ENCODE measurements around the gene ADRA2B.

Gene ADRA2B

GRCh38 chr2:96113367-96113677 is 3.0 kb downstream of the ADRA2B start:
- no peaks in the 10 kb centered on the region for H3K36me3 Mint-ChIP-seq (ENCODE audit: low read depth)
- H3K4me1 Mint-ChIP-seq, result peaks cover 10% of the 10 kb centered on the region
- H3K4me3 Mint-ChIP-seq, result no peak overlapping the region
- H3K27ac Mint-ChIP-seq, result no peak overlapping the region
- peaks cover 31% of the 10 kb centered on the region for H3K27me3 Mint-ChIP-seq (ENCODE audit: low read depth)
- H3K9me3 Mint-ChIP-seq, result no peaks in the 10 kb centered on the region
- TF ChIP-seq CTCF (IDR thresholded peaks at IDR 0.05; ENCODE audit: unreplicated experiment in 3 of 3), result no peak

- Mint-ChIP-seq H3K9me3 (no peaks in the 10 kb centered on the region), H3K27me3 (ENCODE audit: low read depth) (peaks cover 27% of the 10 kb centered on the region), H3K27ac (no peak overlapping the region), H3K4me1 (peaks cover 10% of the 10 kb centered on the region), H3K4me3 (no peak overlapping the region), H3K36me3 (ENCODE audit: low read depth) (no peaks in the 10 kb centered on the region)
- TF ChIP-seq CTCF (IDR thresholded peaks at IDR 0.05; ENCODE audit: unreplicated experiment in 3 of 3), result no peak
Observed at GRCh38 chr2:96112501-96113366, 3.6 kb downstream of the ADRA2B start.

GRCh38 chr2:96111823-96112500 is 4.4 kb downstream of the ADRA2B start:
- Mint-ChIP-seq H3K36me3 (ENCODE audit: low read depth) (no peaks in the 10 kb centered on the region), H3K27ac (no peak overlapping the region), H3K9me3 (no peaks in the 10 kb centered on the region), H3K4me3 (no peak overlapping the region), H3K27me3 (ENCODE audit: low read depth) (peaks cover 20% of the 10 kb centered on the region), H3K4me1 (peaks cover 10% of the 10 kb centered on the region)
- no peak for TF ChIP-seq CTCF (IDR thresholded peaks at IDR 0.05; ENCODE audit: unreplicated experiment in 3 of 3)

- Mint-ChIP-seq H3K9me3 (no peaks in the 10 kb centered on the region), H3K27me3 (ENCODE audit: low read depth) (peaks cover 20% of the 10 kb centered on the region), H3K4me1 (peaks cover 10% of the 10 kb centered on the region), H3K27ac (no peak overlapping the region), H3K4me3 (no peak overlapping the region), H3K36me3 (ENCODE audit: low read depth) (no peaks in the 10 kb centered on the region)
- no peak for TF ChIP-seq CTCF (IDR thresholded peaks at IDR 0.05; ENCODE audit: unreplicated experiment in 3 of 3)
Observed at GRCh38 chr2:96111257-96111640, 5.1 kb downstream of the ADRA2B start.

GRCh38 chr2:96110621-96111256 is 5.6 kb downstream of the ADRA2B start:
- peaks cover 18% of the 10 kb centered on the region for H3K27me3 Mint-ChIP-seq (ENCODE audit: low read depth)
- H3K9me3 Mint-ChIP-seq, result no peaks in the 10 kb centered on the region
- no peaks in the 10 kb centered on the region for H3K36me3 Mint-ChIP-seq (ENCODE audit: low read depth)
- H3K4me3 Mint-ChIP-seq, result no peak overlapping the region
- H3K4me1 Mint-ChIP-seq, result peaks cover 10% of the 10 kb centered on the region
- H3K27ac Mint-ChIP-seq, result no peak overlapping the region
- no peak for TF ChIP-seq CTCF (IDR thresholded peaks at IDR 0.05; ENCODE audit: unreplicated experiment in 3 of 3)

Data from nephron (organoid).